A673 (cell line): Measurements from ENCODE around the gene UHRF1. TPM values are rescaled to one million over a fixed set of nuclear protein-coding genes. Genes with fewer than 3 reads are reported as not detected.

Experiments used
- BruUV-seq: library from RNA; stranded (reverse); fragments of 400-500 nt; replicated peaks from 2 replicates; lab custom pipeline; 2021; lab: Mats Ljungman, UMichigan
- CTCF ChIA-PET: fragments of 300-600 bp; sonication (Branson Sonifier 250); formaldehyde crosslinking; loops from one replicate; lab custom pipeline; 2022; ENCODE audit warnings: antibody characterized with exemption; lab: Charles Lee
- POLR2A ChIA-PET: fragments of 300-600 bp; sonication (Branson Sonifier 250); formaldehyde crosslinking; loops from one replicate; lab custom pipeline; 2022; ENCODE audit warnings: antibody characterized with exemption; ENCODE audit not compliant: low non-redundant PET; lab: Charles Lee
- DNase-seq: peaks from one replicate; pipeline ENCODE4 v3.0.0-alpha.2; 2015; ENCODE audit warnings: low spot score
- H3K27ac ChIP-seq: fragments of 200-600 bp; sonication (generic); 2 replicates; pipeline ENCODE4 v1.5.1; 2016; ENCODE audit warnings: mixed run types, low read depth, mild to moderate bottlenecking, mixed read lengths, antibody characterized with exemption, low read length; ENCODE audit not compliant: poor library complexity, severe bottlenecking
- H3K27me3 ChIP-seq: fragments of 200-600 bp; sonication (generic); replicated peaks from 2 replicates; pipeline ENCODE4 v1.6.1; 2017; ENCODE audit warnings: mixed run types, low read depth, mild to moderate bottlenecking, mixed read lengths, antibody characterized with exemption, low read length; ENCODE audit not compliant: insufficient read depth, poor library complexity
- H3K36me3 ChIP-seq: fragments of 200-600 bp; sonication (generic); 2 replicates; pipeline ENCODE4 v1.6.1; 2016; ENCODE audit warnings: mixed run types, mild to moderate bottlenecking, mixed read lengths, antibody characterized with exemption, low read length; ENCODE audit not compliant: insufficient read depth, poor library complexity, severe bottlenecking
- H3K4me1 ChIP-seq: fragments of 200-600 bp; sonication (generic); 2 replicates; pipeline ENCODE4 v1.6.1; 2017; ENCODE audit warnings: mixed run types, mild to moderate bottlenecking, mixed read lengths, antibody characterized with exemption, low read length; ENCODE audit not compliant: insufficient read depth, poor library complexity, severe bottlenecking
- H3K4me3 ChIP-seq: fragments of 200-600 bp; sonication (generic); 2 replicates; pipeline ENCODE4 v1.5.1; 2016; ENCODE audit warnings: low read depth, mixed run types, mild to moderate bottlenecking, mixed read lengths, low read length; ENCODE audit not compliant: poor library complexity, severe bottlenecking
- H3K9me3 ChIP-seq: fragments of 200-600 bp; sonication (generic); 2 replicates; pipeline ENCODE4 v1.6.1; 2016; ENCODE audit warnings: mixed run types, low read depth, mild to moderate bottlenecking, mixed read lengths, antibody characterized with exemption, low read length; ENCODE audit not compliant: poor library complexity, severe bottlenecking
- EZH2 ChIP-seq: fragments of 200-600 bp; sonication (generic); IDR thresholded peaks from 2 replicates; pipeline ENCODE4 v1.6.1; 2017; ENCODE audit warnings: borderline replicate concordance, low read depth, mild to moderate bottlenecking, mixed read lengths, antibody characterized with exemption, low read length; ENCODE audit not compliant: poor library complexity, severe bottlenecking
- intact Hi-C: fragments of 100-400 bp; cut with micrococcal nuclease; formaldehyde crosslinking; loops from one replicate; pipeline ENCODE4 v1.10.0; 2022; ENCODE audit not compliant: unreplicated experiment
- total RNA-seq: library from RNA; stranded (reverse); gene quantifications from 2 replicates; pipeline ENCODE4 v1.2.3, GENCODE V29; 2021
- TF ChIP-seq, protein P1 (sequence below): fragments of 300-800, 200-600 bp; sonication (generic); conservative IDR thresholded peaks from 2 replicates; pipeline ENCODE4 v1.5.1; 2017; ENCODE audit warnings: low read depth, mild to moderate bottlenecking, antibody characterized with exemption, low read length, moderate library complexity, mixed read lengths

The UHRF1 gene
- total RNA-seq, 1 experiment from 2014 or later, result 203 TPM

DNA sequence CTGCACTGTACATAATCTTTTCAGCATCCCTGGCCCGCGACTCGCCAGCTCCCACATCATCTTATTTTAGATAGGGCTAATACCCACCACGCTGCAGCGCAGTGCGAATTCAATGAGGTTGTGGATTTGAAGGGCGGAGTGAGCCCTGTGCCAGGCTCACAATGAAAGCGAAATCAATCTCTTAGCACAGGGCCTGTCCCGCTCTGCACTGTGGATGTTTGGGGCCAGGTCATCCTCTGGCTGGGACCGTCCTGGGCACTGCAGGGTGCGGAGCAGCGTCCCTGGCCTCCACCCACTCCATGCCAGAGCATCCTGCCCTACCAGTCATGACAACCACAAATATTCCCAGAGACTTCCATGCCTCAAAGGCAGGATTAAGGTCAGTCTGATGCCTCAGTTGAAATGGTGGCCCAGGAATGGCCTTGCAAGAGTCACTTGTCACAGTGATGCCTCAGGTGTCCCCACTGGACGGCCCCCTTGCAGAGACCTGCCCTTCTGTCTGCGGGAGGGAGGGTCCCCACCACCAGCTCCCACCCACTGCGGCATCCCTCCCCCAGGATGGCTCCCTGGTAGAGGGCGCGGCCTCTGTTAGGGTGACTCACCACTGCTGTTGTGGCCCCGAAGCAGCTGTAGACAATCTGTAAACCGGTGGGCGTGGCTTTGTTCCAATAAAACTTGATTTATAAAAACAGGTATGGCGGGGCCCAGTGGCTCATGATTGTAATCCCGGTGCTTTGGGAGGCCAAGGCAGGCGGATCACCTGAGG lies 5.6 kb downstream of the UHRF1 start:
- ChIA-PET POLR2A (no interaction called here), CTCF (interaction anchor here (0.6 kb wide), 2 partner anchors 42 to 187 kb away, joined by 3 to 7 read pairs; no protein-coding TSS in a partner anchor)
- no peaks in the 10 kb centered on the region for H3K27me3 ChIP-seq
- BruUV-seq, result no TSS peak
- H3K36me3 ChIP-seq, result peaks cover 77% of the 10 kb centered on the region
- intact Hi-C loops, result no loop called here
- H3K27ac ChIP-seq, result peak overlapping the region; percentile 12
- no peak for TF ChIP-seq EZH2
- TF ChIP-seq, protein P1, sequence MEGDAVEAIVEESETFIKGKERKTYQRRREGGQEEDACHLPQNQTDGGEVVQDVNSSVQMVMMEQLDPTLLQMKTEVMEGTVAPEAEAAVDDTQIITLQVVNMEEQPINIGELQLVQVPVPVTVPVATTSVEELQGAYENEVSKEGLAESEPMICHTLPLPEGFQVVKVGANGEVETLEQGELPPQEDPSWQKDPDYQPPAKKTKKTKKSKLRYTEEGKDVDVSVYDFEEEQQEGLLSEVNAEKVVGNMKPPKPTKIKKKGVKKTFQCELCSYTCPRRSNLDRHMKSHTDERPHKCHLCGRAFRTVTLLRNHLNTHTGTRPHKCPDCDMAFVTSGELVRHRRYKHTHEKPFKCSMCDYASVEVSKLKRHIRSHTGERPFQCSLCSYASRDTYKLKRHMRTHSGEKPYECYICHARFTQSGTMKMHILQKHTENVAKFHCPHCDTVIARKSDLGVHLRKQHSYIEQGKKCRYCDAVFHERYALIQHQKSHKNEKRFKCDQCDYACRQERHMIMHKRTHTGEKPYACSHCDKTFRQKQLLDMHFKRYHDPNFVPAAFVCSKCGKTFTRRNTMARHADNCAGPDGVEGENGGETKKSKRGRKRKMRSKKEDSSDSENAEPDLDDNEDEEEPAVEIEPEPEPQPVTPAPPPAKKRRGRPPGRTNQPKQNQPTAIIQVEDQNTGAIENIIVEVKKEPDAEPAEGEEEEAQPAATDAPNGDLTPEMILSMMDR, result no peak
- DNase-seq, result peak; percentile 72
- no peak overlapping the region for H3K4me3 ChIP-seq
- H3K4me1 ChIP-seq, result peaks cover 34% of the 10 kb centered on the region
- no peaks in the 10 kb centered on the region for H3K9me3 ChIP-seq

DNA sequence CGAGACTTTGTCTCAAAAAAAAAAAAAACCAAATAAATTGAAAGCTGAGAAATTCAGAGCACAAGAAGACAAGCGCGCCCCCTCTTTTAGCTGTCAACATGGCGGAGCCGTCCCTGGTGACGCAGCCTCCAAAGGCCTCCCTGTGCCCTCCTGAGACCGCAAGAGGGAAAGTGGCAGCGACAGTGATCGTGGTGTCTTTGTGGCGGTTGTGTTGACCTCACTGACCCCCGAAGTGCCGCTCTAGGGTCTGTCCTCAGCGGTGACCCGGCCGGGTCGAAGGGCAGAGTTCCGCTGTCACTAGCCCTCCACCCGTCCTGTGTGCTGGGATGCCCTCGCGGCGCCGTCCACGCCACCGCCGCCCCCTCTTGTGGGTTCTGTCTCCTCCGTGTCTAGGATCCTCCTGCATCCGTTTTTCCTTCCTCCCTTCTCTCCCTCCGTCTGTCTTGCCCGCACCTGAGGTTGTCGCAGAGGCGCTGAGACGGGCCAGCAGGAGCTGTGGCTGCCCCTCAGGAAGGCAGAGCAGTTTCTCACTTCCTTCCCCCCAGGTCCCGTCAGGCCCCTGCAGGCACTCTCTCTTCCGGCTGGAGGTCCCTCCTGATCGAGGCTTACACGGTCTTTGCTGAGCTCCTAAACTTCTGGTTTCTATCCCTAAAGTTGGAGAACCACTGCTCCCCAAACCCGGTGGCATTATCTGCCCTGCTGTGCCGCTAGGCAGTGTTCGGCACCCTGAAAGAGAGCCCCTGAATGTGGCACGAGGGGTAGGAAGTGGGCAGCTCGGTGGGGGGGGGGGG lies 7.2 kb downstream of the UHRF1 start:
- DNase-seq, result no peak
- no peak overlapping the region for H3K4me3 ChIP-seq
- POLR2A ChIA-PET, result no interaction called here
- BruUV-seq, result no TSS peak
- no peaks in the 10 kb centered on the region for H3K9me3 ChIP-seq
- intact Hi-C loops, result no loop called here
- CTCF ChIA-PET, result interaction anchor here (0.6 kb wide), 1 partner anchor 125 kb away, joined by 4 read pairs; the partner anchor contains the start of gene FEM1A
- peaks cover 84% of the 10 kb centered on the region for H3K36me3 ChIP-seq
- H3K27me3 ChIP-seq, result no peaks in the 10 kb centered on the region
- peaks cover 25% of the 10 kb centered on the region for H3K4me1 ChIP-seq
- TF ChIP-seq EZH2, result no peak
- TF ChIP-seq, protein P1, result no peak
- no peak overlapping the region for H3K27ac ChIP-seq

DNA sequence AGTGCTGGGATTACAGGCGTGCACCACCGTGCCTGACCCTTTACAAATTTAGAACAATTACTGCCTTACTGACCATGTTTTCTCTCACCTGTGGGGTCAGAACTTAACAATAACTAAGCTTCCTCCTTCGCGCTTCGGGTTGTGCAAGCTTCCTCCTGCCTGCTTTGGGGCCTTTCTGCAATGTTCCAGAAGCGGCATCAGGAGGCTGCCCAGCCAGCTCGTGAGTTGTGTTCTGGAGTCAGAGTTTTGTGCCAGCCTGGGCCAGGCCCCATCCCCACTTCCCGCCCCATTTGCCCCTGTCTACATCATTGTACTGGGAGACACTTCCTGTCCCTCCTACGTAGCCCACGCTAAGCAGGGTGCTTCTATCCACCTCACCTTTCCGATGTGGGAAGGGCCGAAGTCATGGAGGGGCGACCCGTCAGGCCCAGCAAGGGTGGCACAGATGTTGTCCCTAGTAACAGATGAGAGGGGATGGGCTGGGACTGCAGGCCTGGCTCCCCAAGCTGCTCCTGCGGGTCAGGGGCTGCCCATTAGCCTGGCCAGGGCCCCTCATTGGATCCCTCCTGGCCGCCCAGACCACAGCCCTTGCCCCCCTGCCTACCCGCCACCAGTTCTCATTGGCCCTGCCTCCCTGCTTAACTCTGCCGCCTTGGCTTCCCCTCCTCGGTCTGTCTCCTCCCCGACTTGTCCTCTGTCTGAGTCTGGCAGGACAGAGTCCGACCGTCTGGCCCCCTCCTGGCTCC lies 13.4 kb downstream of the UHRF1 start:
- TF ChIP-seq, protein P1, result no peak
- no peak for TF ChIP-seq EZH2
- ChIA-PET CTCF (no interaction called here), POLR2A (no interaction called here)
- no peak for DNase-seq
- peaks cover 58% of the 10 kb centered on the region for H3K36me3 ChIP-seq
- intact Hi-C loops, result no loop called here
- no peaks in the 10 kb centered on the region for H3K27me3 ChIP-seq
- no peaks in the 10 kb centered on the region for H3K4me1 ChIP-seq
- H3K9me3 ChIP-seq, result no peaks in the 10 kb centered on the region
- no peak overlapping the region for H3K27ac ChIP-seq
- no peak overlapping the region for H3K4me3 ChIP-seq
- no TSS peak for BruUV-seq
